Right renal pelvis (tissue), 4 donors: ENCODE results near the gene GIGYF2. TPM values are rescaled to one million over a fixed set of nuclear protein-coding genes. Genes with fewer than 3 reads are reported as not detected.

Experiments used
- DNase-seq, 4 donors: peaks; one replicate each; pipeline ENCODE4 v3.0.0-alpha.2; 2013; ENCODE audit warnings: low read depth in 4 of 4, low spot score in 3 of 4, missing footprints in 1 of 4
- polyA plus RNA-seq, 4 donors: library from polyadenylated mRNA; unstranded; fragments of 120-200 nt; gene quantifications; one replicate each; pipeline ENCODE4 v1.2.1, GENCODE V29; 2013; ENCODE audit not compliant: insufficient read length in 4 of 4

GIGYF2 gene
- polyA plus RNA-seq, 4 donors = 57.9 to 69.3 (median 66.4) TPM

GRCh38 chr2:232888839-232889529 is 191.9 kb downstream of the GIGYF2 start:
- no peak for DNase-seq

- DNase-seq = no peak
Observed at GRCh38 chr2:232889876-232890401, 192.8 kb downstream of the GIGYF2 start.

GRCh38 chr2:232890536-232890895 is 193.4 kb downstream of the GIGYF2 start:
- no peak for DNase-seq

- DNase-seq = peak in 2 of 4 donors; percentile 18 to 49
Observed at GRCh38 chr2:232890896-232891601, 193.9 kb downstream of the GIGYF2 start.

- DNase-seq = no peak
Observed at GRCh38 chr2:232891621-232892071, 194.5 kb downstream of the GIGYF2 start.

GRCh38 chr2:232892221-232892620 is 195.1 kb downstream of the GIGYF2 start:
- DNase-seq = no peak

GRCh38 chr2:232892843-232893242 is 195.7 kb downstream of the GIGYF2 start:
- no peak for DNase-seq

- no peak for DNase-seq
Observed at GRCh38 chr2:232893834-232894233, 196.7 kb downstream of the GIGYF2 start.

GRCh38 chr2:232894251-232894650 is 197.1 kb downstream of the GIGYF2 start:
- no peak for DNase-seq

- DNase-seq = no peak
Observed at GRCh38 chr2:232894746-232895145, 197.6 kb downstream of the GIGYF2 start.

GRCh38 chr2:232896111-232896510 is 199.0 kb downstream of the GIGYF2 start:
- no peak for DNase-seq

- no peak for DNase-seq
Observed at GRCh38 chr2:232896720-232897597, 199.8 kb downstream of the GIGYF2 start.

- DNase-seq = no peak
Observed at GRCh38 chr2:232897598-232898408, 200.7 kb downstream of the GIGYF2 start.

GRCh38 chr2:232898592-232899543 is 201.7 kb downstream of the GIGYF2 start:
- no peak for DNase-seq

- DNase-seq = no peak
Observed at GRCh38 chr2:232900811-232901735, 203.9 kb downstream of the GIGYF2 start.

GRCh38 chr2:232901736-232902578 is 204.8 kb downstream of the GIGYF2 start:
- no peak for DNase-seq

GRCh38 chr2:232903989-232904388 is 206.9 kb downstream of the GIGYF2 start:
- no peak for DNase-seq
